ENCODE data around the gene ERO1B.

DNA sequence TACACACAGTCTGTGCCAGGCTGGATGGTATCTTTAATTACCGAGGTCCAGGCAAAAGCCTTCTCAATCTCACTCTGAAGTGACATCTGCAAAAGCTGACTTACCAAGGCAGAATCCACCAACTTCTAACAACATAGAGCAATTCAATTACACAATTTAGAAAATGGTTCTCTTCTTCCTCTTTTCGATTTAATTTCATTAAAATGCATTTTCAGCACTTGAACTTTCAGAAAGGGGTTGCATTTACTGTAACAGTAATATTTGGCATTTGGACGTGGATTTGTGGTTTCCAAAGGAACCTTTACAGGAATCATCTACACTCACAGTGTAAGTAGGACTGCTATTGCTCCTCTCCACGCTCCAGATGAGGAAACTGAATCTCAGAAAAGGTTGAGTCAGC lies 53.3 kb downstream of the ERO1B start:
- no peak for TF ChIP-seq POLR2AphosphoS5 (IDR thresholded peaks at IDR 0.05; ENCODE audit: borderline replicate concordance, low read depth, low read length)
- no peak for TF ChIP-seq EZH2 (IDR thresholded peaks at IDR 0.05)

All from SK-N-MC (cell line).